DOHH2 (cell line): ENCODE results near the gene TC2N.
A peak's percentile ranks its signal among the peaks of the same experiment; 100 is the strongest.
"Not testable (repeated sequence)": the region's sequence is repeated elsewhere in the genome, so short reads cannot be mapped to it uniquely, and the experiment has no call there.

Experiments
- H3F3A ChIP-seq: fragments of 200-600 bp; sonication (generic), shearing (Covaris generic); 2 replicates; pipeline ENCODE4 v1.6.0; 2016; ENCODE audit warnings: antibody characterized with exemption, mild to moderate bottlenecking; ENCODE audit not compliant: control insufficient read depth, insufficient read depth
- H3K27ac ChIP-seq: fragments of 200-600 bp; sonication (generic); 2 replicates; pipeline ENCODE4 v1.5.1; 2014; ENCODE audit warnings: low read depth, mild to moderate bottlenecking, low read length, moderate library complexity
- H3K27me3 ChIP-seq: fragments of 200-600 bp; sonication (generic); 2 replicates; pipeline ENCODE4 v1.6.1; 2014; ENCODE audit warnings: mild to moderate bottlenecking, low read length, mixed read lengths; ENCODE audit not compliant: control insufficient read depth
- H3K36me3 ChIP-seq: fragments of 200-600 bp; sonication (generic); 2 replicates; pipeline ENCODE4 v1.6.1; 2014; ENCODE audit warnings: mild to moderate bottlenecking, low read length, moderate library complexity, mixed read lengths; ENCODE audit not compliant: control insufficient read depth
- H3K4me1 ChIP-seq: fragments of 200-600 bp; sonication (generic); 2 replicates; pipeline ENCODE4 v1.6.1; 2014; ENCODE audit warnings: mild to moderate bottlenecking, low read length, mixed read lengths; ENCODE audit not compliant: control insufficient read depth
- H3K4me2 ChIP-seq: fragments of 200-600 bp; sonication (generic); 2 replicates; pipeline ENCODE4 v1.6.0; 2014; ENCODE audit warnings: mild to moderate bottlenecking, low read length, moderate library complexity
- H3K4me3 ChIP-seq: fragments of 200-600 bp; sonication (generic); 2 replicates; pipeline ENCODE4 v1.5.1; 2014; ENCODE audit warnings: mild to moderate bottlenecking, low read length, mixed read lengths
- H3K79me2 ChIP-seq: fragments of 200-600 bp; sonication (generic); 2 replicates; pipeline ENCODE4 v1.6.1; 2014; ENCODE audit warnings: mild to moderate bottlenecking, low read length, mixed read lengths; ENCODE audit not compliant: control insufficient read depth
- H3K9me2 ChIP-seq: fragments of 200-600 bp; sonication (generic); replicated peaks from 2 replicates; pipeline ENCODE4 v1.6.1; 2014; ENCODE audit warnings: mild to moderate bottlenecking, low read length, mixed read lengths; ENCODE audit not compliant: control insufficient read depth
- H3K9me3 ChIP-seq: fragments of 200-600 bp; sonication (generic); 2 replicates; pipeline ENCODE4 v1.6.1; 2014; ENCODE audit warnings: antibody characterized with exemption, low read length, mixed read lengths; ENCODE audit not compliant: control insufficient read depth, insufficient read depth
- H4K20me1 ChIP-seq: fragments of 200-600 bp; sonication (generic); 2 replicates; pipeline ENCODE4 v1.6.0; 2014; ENCODE audit warnings: low read depth, mild to moderate bottlenecking, antibody characterized with exemption, low read length, moderate library complexity; ENCODE audit not compliant: control insufficient read depth, insufficient read depth
- EZH2phosphoT487 ChIP-seq: fragments of 200-600 bp; sonication (generic); IDR thresholded peaks from 2 replicates; pipeline ENCODE4 v1.6.1; 2017; ENCODE audit warnings: borderline replicate concordance, mild to moderate bottlenecking, antibody characterized with exemption, low read length, moderate library complexity, mixed read lengths
- TF ChIP-seq, protein P1 (sequence below): fragments of 200-600 bp; sonication (generic); IDR thresholded peaks from one replicate; pipeline ENCODE4 v1.5.1; 2014; ENCODE audit warnings: antibody characterized with exemption, mild to moderate bottlenecking, low read depth, low read length; ENCODE audit not compliant: poor library complexity, severe bottlenecking

The TC2N gene

DNA sequence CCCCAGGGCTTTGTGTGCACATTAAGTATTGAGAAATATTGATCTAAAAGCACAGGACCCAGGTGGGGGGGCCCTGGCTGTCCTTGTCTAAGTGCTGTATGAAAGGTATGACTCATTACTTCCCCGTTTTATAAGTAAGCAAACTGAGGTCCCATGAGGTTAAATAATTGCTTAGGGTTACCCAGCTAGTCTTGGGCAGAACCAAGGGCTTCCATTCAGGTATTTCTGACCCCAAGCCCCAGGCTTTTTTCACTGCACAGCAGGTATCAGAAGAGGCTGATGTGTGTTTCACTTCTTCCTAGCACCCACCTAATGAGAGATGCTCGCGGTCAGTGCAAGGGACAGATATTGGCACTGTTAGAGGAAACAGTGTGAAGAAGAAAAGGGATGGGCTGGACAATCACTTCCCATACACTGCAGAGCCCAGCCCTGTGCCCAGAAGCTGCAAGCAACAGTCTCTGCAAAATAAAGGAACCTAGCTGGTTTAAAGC lies 4.7 kb upstream of the TC2N start:
- no peak for TF ChIP-seq EZH2phosphoT487
- TF ChIP-seq, protein P1, sequence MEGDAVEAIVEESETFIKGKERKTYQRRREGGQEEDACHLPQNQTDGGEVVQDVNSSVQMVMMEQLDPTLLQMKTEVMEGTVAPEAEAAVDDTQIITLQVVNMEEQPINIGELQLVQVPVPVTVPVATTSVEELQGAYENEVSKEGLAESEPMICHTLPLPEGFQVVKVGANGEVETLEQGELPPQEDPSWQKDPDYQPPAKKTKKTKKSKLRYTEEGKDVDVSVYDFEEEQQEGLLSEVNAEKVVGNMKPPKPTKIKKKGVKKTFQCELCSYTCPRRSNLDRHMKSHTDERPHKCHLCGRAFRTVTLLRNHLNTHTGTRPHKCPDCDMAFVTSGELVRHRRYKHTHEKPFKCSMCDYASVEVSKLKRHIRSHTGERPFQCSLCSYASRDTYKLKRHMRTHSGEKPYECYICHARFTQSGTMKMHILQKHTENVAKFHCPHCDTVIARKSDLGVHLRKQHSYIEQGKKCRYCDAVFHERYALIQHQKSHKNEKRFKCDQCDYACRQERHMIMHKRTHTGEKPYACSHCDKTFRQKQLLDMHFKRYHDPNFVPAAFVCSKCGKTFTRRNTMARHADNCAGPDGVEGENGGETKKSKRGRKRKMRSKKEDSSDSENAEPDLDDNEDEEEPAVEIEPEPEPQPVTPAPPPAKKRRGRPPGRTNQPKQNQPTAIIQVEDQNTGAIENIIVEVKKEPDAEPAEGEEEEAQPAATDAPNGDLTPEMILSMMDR: no peak
- H3K9me3 ChIP-seq: no peaks in the 10 kb centered on the region
- no peaks in the 10 kb centered on the region for H3K79me2 ChIP-seq
- no peaks in the 10 kb centered on the region for H3K27me3 ChIP-seq
- H4K20me1 ChIP-seq: no peaks in the 10 kb centered on the region
- H3K4me3 ChIP-seq: peak overlapping the region; percentile 68
- H3K9me2 ChIP-seq: no peaks in the 10 kb centered on the region
- H3K4me1 ChIP-seq: peaks cover 72% of the 10 kb centered on the region
- peak overlapping the region; percentile 84 for H3K27ac ChIP-seq
- peaks cover 7% of the 10 kb centered on the region; the same call in 1 of the 2 replicates for H3F3A ChIP-seq
- H3K36me3 ChIP-seq: no peaks in the 10 kb centered on the region
- H3K4me2 ChIP-seq: peak overlapping the region; percentile 81

DNA sequence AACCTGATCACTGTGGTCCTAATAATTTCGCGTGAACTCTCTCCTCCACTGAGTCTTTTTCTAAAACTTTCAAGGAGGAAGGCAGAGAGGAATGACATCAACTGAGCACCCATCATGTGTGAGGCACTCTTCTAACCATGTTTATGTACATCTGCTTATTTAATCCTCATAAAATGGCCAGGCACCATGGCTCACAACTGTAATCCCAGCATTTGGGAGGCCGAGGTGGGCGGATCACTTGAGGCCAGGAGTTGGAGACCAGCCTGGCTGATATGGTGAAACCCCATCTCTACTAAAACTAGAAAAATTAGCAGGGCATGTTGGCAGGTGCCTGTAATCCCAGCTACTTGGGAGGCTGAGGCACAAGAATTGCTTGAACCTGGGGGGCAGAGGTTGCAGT lies 4.1 kb upstream of the TC2N start:
- peaks cover 77% of the 10 kb centered on the region for H3K4me1 ChIP-seq
- H3K4me2 ChIP-seq: peak overlapping the region; percentile 81; the same call in 1 of the 2 replicates
- not testable (repeated sequence) for H3K36me3 ChIP-seq, H3F3A ChIP-seq, H4K20me1 ChIP-seq, H3K27me3 ChIP-seq, H3K9me3 ChIP-seq, H3K27ac ChIP-seq, H3K4me3 ChIP-seq, H3K79me2 ChIP-seq, H3K9me2 ChIP-seq

DNA sequence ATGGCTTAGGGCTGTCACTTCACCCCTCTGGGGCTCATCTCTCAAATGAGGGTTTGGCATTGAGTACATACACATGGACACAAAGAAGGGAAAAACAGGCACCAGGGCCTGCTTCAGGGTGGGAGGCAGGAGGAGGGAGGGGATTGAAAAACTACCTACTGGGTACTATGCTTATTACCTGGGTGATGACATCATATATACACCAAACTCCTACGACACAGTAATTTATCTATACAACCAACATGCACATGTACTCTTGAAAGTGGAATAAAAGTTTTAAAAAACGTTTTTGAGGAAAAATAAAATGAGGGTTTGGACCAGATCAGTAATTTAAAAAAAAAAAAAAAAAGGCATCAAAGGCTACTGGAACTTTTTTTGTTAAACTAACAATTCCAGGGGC lies 3.6 kb upstream of the TC2N start:
- H3F3A ChIP-seq: peaks cover 7% of the 10 kb centered on the region; the same call in 1 of the 2 replicates
- no peak overlapping the region for H3K4me3 ChIP-seq
- no peaks in the 10 kb centered on the region for H3K36me3 ChIP-seq
- H4K20me1 ChIP-seq: no peaks in the 10 kb centered on the region
- no peaks in the 10 kb centered on the region for H3K9me3 ChIP-seq
- no peaks in the 10 kb centered on the region for H3K27me3 ChIP-seq
- H3K27ac ChIP-seq: no peak overlapping the region
- H3K79me2 ChIP-seq: no peaks in the 10 kb centered on the region
- no peak overlapping the region for H3K4me2 ChIP-seq
- H3K9me2 ChIP-seq: no peaks in the 10 kb centered on the region
- no peak for TF ChIP-seq EZH2phosphoT487
- TF ChIP-seq, protein P1: no peak
- H3K4me1 ChIP-seq: peaks cover 77% of the 10 kb centered on the region

DNA sequence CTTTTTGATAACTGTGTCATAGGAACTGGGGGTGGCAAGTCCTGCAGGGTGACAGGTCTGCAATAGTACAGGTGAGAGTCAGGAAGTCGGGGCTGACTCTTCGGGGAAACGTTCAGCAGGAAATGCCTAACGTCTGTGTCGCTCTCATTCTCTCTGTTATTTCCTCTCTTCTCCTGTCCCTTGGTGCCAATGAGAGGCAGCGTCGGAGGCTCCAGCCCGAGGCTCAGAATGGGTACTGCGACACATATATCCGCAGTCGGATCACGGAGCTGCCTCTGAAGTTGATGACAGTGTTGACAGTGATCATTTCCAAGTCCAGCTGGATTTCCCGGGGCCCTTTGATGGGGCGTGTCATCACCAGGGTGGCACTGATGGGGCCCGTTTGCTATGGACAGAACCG lies 2.7 kb upstream of the TC2N start:
- Histone ChIP-seq H3K27ac (no peak overlapping the region), H3K4me3 (no peak overlapping the region), H3K27me3 (no peaks in the 10 kb centered on the region), H4K20me1 (no peaks in the 10 kb centered on the region), H3K4me1 (peaks cover 70% of the 10 kb centered on the region), H3K4me2 (peak overlapping the region; percentile 46), H3K79me2 (no peaks in the 10 kb centered on the region), H3F3A (peaks cover 7% of the 10 kb centered on the region; the same call in 1 of the 2 replicates), H3K9me2 (no peaks in the 10 kb centered on the region), H3K36me3 (no peaks in the 10 kb centered on the region), H3K9me3 (no peaks in the 10 kb centered on the region)
- TF ChIP-seq, protein P1: no peak
- no peak for TF ChIP-seq EZH2phosphoT487
